Epithelial cell of esophagus (primary cell): ENCODE measurements around the gene ATF7IP2.
"Not testable (repeated sequence)": the region's sequence is repeated elsewhere in the genome, so short reads cannot be mapped to it uniquely, and the experiment has no call there.

Experiments
- DNase-seq: peaks from one replicate; pipeline ENCODE4 v3.0.0; 2010; ENCODE audit warnings: low read depth
- H3K4me3 ChIP-seq: 2 replicates; pipeline ENCODE4 v1.5.1; 2011; ENCODE audit warnings: mild to moderate bottlenecking, low read length, control low read depth
- TF ChIP-seq, protein P1 (sequence below): IDR thresholded peaks from 2 replicates; pipeline ENCODE4 v1.5.1; 2011; ENCODE audit warnings: low read depth, mild to moderate bottlenecking, low read length, control low read depth, inconsistent platforms; ENCODE audit not compliant: insufficient read depth; ENCODE audit errors: missing control alignments

ATF7IP2 gene

DNA sequence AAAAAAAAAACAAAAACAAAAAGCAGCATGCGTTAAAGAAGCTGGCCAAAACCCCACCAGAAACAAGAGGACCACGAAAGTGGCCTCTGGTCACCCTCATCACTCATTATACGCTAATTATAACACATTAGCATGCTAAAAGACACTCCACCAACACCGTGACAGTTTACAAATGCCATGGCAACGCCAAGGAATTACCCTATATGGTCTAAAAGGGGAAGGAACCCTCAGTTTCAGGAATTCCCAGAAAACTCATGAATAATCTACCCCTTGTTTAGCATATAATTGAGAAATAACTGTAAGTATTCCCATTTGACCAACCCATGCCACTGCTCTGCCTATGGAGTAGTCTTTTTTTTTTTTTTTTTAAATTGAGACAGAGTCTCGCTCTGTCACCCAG is 116.9 kb downstream of the ATF7IP2 start:
- H3K4me3 ChIP-seq = no peak overlapping the region
- no peak for DNase-seq
- TF ChIP-seq, protein P1, sequence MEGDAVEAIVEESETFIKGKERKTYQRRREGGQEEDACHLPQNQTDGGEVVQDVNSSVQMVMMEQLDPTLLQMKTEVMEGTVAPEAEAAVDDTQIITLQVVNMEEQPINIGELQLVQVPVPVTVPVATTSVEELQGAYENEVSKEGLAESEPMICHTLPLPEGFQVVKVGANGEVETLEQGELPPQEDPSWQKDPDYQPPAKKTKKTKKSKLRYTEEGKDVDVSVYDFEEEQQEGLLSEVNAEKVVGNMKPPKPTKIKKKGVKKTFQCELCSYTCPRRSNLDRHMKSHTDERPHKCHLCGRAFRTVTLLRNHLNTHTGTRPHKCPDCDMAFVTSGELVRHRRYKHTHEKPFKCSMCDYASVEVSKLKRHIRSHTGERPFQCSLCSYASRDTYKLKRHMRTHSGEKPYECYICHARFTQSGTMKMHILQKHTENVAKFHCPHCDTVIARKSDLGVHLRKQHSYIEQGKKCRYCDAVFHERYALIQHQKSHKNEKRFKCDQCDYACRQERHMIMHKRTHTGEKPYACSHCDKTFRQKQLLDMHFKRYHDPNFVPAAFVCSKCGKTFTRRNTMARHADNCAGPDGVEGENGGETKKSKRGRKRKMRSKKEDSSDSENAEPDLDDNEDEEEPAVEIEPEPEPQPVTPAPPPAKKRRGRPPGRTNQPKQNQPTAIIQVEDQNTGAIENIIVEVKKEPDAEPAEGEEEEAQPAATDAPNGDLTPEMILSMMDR = no peak

DNA sequence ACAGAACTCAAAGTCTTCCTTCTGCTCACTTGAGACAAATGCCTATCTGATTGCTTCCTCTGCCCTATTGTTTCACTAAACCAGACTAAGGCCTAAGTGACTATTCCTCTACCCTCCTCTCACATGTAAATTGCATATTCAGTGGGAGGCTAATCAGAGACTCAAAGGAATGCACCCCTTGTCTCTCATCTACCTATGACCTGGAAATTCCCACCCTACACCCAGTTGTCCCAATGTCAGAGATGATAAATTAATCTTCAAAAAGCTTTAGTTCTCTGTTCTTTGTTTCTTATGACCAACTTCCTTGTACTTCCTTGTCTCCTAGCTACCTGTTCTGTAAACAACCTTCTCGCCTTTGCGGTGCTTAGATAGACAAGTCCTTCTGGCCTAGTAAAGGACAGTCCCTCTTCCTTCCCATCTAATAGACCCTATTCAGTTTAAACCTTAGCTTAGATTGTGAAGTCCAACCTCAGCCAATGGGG is 118.6 kb downstream of the ATF7IP2 start:
- no peak overlapping the region for H3K4me3 ChIP-seq
- no peak for DNase-seq
- TF ChIP-seq, protein P1 = no peak

DNA sequence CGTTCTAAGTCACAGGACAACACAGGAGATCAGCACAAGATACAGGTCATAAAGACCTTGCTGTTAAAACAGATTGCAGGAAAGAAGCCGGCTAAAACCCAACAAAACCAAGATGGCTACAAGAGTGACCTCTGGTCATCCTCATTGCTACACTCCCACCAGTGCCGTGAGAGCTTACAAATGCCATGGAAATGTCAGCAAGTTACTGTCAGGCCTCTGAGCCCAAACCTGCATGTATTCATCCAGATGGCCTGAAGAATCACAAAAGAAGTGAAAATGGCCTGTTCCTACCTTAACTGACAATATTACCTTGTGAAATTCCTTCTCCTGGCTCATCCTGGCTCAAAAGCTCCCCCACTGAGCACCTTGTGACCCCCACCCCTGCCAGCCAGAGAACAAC is 119.4 kb downstream of the ATF7IP2 start:
- H3K4me3 ChIP-seq, DNase-seq: not testable (repeated sequence)

DNA sequence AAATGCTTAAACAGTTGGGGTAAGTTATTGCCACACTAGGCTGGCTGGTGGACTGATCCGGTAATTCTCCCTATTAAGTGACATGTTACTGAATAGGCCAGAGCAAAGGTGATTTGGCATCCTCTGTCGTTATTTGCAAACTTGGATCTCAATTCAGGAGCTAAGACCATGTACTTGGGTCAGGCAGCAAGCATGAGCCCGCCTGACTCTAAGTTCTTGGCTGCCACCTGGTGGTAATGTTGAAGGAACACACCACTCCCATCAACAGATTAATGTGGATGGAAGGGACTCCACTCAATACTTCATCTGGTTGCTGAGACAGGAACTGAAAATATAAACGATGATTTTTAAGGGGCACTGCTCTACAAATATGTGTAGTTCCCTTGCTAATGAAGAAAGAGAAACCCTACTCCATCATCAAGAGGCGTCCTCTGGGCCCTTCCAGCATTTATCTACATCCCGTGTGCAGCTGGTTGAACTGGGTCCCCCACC is 123.7 kb downstream of the ATF7IP2 start:
- DNase-seq = peak; percentile 82
- TF ChIP-seq, protein P1 = peak; percentile 81
- no peak overlapping the region for H3K4me3 ChIP-seq

DNA sequence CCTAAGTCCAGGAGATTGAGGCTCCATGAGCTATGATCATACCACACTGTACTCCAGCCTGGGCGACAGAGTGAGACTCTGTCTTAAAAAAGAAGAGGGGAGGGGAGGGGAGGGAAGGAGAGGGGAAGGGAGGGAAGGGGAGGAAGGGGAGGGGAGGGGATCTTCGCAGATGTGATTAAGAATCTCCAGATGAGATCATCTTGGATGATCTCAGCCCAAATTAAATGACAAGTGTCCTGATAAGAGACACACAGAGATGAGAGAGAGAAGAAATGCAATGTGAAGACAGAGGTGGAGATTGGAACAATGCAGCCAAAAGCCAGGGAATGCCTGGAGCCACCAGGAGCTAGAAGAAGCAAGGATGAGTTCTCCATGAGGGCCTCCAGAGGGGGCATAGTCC is 124.4 kb downstream of the ATF7IP2 start:
- DNase-seq = no peak
- no peak overlapping the region for H3K4me3 ChIP-seq
- TF ChIP-seq, protein P1 = no peak

DNA sequence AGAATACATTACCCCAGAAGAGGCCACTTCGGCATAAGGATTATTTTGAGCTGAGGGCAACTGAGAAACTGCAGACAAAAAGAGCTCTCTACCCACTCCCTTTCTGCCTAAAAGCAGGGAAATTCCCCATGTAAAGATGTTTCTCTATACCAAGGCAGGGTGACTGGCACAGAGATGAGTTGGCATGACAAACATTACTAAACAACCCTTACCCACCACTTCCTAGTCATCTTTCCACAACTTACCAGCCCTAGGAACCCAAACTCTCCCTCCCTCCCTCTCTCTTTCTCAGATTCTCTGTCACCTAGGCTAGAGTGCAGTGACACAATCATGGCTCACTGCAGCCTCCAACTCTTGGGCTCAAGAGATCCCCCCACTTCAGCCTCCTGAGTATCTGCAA is 126.0 kb downstream of the ATF7IP2 start:
- H3K4me3 ChIP-seq = no peak overlapping the region
- peak; percentile 49 for DNase-seq
- TF ChIP-seq, protein P1 = no peak

DNA sequence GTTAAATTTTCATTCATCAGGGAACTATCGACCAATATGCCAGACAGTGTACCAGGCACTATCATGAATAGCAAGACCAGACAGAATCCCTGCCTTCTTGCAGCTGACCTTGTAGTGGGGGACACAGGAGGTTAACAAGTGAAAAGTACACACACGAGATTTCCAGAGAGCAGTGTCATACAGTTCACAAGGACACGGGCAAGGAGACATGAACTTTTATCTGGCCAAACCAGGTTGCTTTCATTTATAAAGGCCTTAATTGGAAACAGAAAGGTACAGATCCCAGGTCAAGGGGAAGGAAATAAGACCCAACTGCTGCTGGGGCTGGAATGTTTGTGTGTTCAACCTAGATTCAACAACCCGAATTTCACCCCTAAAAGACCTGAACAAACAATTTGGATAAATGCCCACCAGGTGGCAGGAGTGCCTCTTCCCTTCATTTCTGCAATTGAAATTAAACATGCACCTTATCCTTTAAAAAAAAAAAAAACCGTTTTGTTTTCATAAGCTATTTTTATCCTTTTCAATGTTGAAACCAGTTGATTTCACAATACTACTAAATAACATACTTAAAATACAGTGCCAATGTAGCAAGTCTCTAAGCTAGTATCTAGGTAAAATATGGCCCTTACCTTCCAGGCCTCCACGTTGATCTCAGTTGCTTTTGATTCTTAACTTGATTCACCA is 128.7 kb downstream of the ATF7IP2 start:
- no peak overlapping the region for H3K4me3 ChIP-seq
- DNase-seq = peak; percentile 70
- TF ChIP-seq, protein P1 = peak; percentile 67
